Heart left ventricle (tissue), 16 donors: ENCODE measurements around the gene RAD51B. TPM values are rescaled to one million over a fixed set of nuclear protein-coding genes. Genes with fewer than 3 reads are reported as not detected.

Source experiments
- ATAC-seq, 4 donors: fragments of 200-7000 bp; cut with Tn5 transposase; one replicate each; pipeline ENCODE4 v1.9.1; 2020 to 2022; ENCODE audit warnings: moderate library complexity in 4 of 4, mild to moderate bottlenecking in 3 of 4, moderate number of reproducible peaks in 1 of 4
- DNase-seq, 5 donors: peaks; one replicate each; pipeline ENCODE4 v3.0.0-alpha.2; 2020
- H3K27ac ChIP-seq, 12 donors: fragments of 200-600 bp; sonication (generic) in 4 of 12; one replicate each; pipeline versions ENCODE4 v1.5.0 to v1.8.0; 2016 to 2022; ENCODE audit warnings: mild to moderate bottlenecking in 2 of 12
- H3K27me3 ChIP-seq, 9 donors: fragments of 200-600 bp; sonication (generic) in 2 of 9; one replicate each; pipeline versions ENCODE4 v1.5.1 to v1.8.0; 2016 to 2022; ENCODE audit warnings: mild to moderate bottlenecking in 3 of 9
- H3K36me3 ChIP-seq, 9 donors: fragments of 200-600 bp; sonication (generic) in 2 of 9; one replicate each; pipeline versions ENCODE4 v1.5.0 to v1.8.0; 2018 to 2022; ENCODE audit warnings: mild to moderate bottlenecking in 2 of 9
- H3K4me1 ChIP-seq, 12 donors: fragments of 200-600 bp; sonication (generic) in 4 of 12; one replicate each; pipeline versions ENCODE4 v1.5.0 to v1.8.0; 2016 to 2022; ENCODE audit warnings: mild to moderate bottlenecking in 3 of 12
- H3K4me3 ChIP-seq, 12 donors: fragments of 200-600 bp; sonication (generic) in 4 of 12; one replicate each; pipeline versions ENCODE4 v1.5.0 to v1.8.0; 2017 to 2022; ENCODE audit warnings: mild to moderate bottlenecking in 9 of 12, moderate library complexity in 4 of 12
- H3K9me3 ChIP-seq, 12 donors: fragments of 200-600 bp; sonication (generic) in 4 of 12; one replicate each; pipeline versions ENCODE4 v1.5.0 to v1.8.0; 2016 to 2022; ENCODE audit warnings: mild to moderate bottlenecking in 1 of 12
- POLR2A ChIP-seq, 2 donors: fragments of 450-650 bp; IDR thresholded peaks; one replicate each; pipeline ENCODE4 v1.6.1; 2017; ENCODE audit warnings: antibody characterized with exemption in 2 of 2, mild to moderate bottlenecking in 2 of 2, moderate library complexity in 2 of 2
- WGBS, 4 donors: extraction: QIAGEN DNeasy Blood & Tissue Kit in 2 of 4; methylation state at CpG; one replicate each; pipeline versions ENCODE4 v1.1.5 to v1.1.7; 2013 to 2018; 5-methylcytosine and 5-hydroxymethylcytosine counted together
- intact Hi-C, 10 donors: fragments of 100-400 bp; cut with DNase I; formaldehyde crosslinking; loops; one replicate each; pipeline versions ENCODE4 v1.11.1 to v1.14.2; 2022
- polyA plus RNA-seq, 2 donors: library from polyadenylated mRNA; stranded (reverse); fragments of 200-250 nt; gene quantifications; one replicate each; pipeline ENCODE4 v1.2.3, GENCODE V29; 2013
- total RNA-seq, 9 donors: library from RNA; depleted of rRNA in 2 of 9; stranded (reverse); fragments of >200 nt in 2 of 9; fragmentation: NEBNext Ultra II Directional in 3 of 9; extraction: Animal tissue kit (Norgen Biotek cat#: 25700) in 3 of 9; gene quantifications; one replicate each; pipeline versions ENCODE4 v1.1.0 to v1.2.4, GENCODE V29; 2016 to 2023
- TF ChIP-seq, protein P1 (sequence below), 12 donors: fragments of 200-600 bp; sonication (generic) in 4 of 12; IDR thresholded peaks; one replicate each; pipeline versions ENCODE4 v1.5.0 to v1.8.0; 2018 to 2022; ENCODE audit warnings: antibody characterized with exemption in 12 of 12, mild to moderate bottlenecking in 5 of 12
- donor health status: ischemic (EF 13 %, LVEDD 7.1; RV severe dilation, severe dysfunction).
- donor health status: healthy with polysubstance abuse.
- donor health status: DM: no; HTN: yes; CAD: no.
- donor health status: DM: no; HTN: no; CAD: no.
- donor health status: ischemic (EF 25% LVEDD 6.9; RV normal size, moderate dysfunction).
- donor health status: ischemic (EF 25% LVEDD 5.7; RV mildly dilated, moderate dysfunction).
- donor health status: healthy.
- donor health status: DM: yes; HTN: yes; CAD: no.
- donor health status: ischemic (EF 35%, LVEDD 5.7; RV mildly dilated, moderate dysfunction).
- donor health status: nonischemic (EF 11% LVEDD 7.7; RV severe dilation, severe dysfunction).
- donor health status: DM: yes; HTN: yes; CAD: no.
- donor health status: PGD.
- donor health status: ischemic (EF 29% LVEDD 5.4; RV normal size, mild dysfunction).
- donor health status: nonischemic (EF 23%, LVEDD 6.1; RV moderate dilation, normal function).

The RAD51B gene
- total and polyA plus RNA-seq, 11 donors = 1.3 to 11.3 (median 3.2) TPM

GRCh38 chr14:68157971-68158371 is 338.4 kb downstream of the RAD51B start:
- Histone ChIP-seq H3K27ac (peak overlapping the region in 1 of 12 donors; percentile 80), H3K4me1 (peaks cover 0 to 4% (median 0%) of the 10 kb centered on the region in 12 donors), H3K27me3 (no peaks in the 10 kb centered on the region), H3K36me3 (no peaks in the 10 kb centered on the region), H3K9me3 (peaks cover 0 to 11% (median 0%) of the 10 kb centered on the region in 12 donors), H3K4me3 (no peak overlapping the region)
- no peak for TF ChIP-seq POLR2A (IDR thresholded peaks at IDR 0.05)
- TF ChIP-seq, protein P1, sequence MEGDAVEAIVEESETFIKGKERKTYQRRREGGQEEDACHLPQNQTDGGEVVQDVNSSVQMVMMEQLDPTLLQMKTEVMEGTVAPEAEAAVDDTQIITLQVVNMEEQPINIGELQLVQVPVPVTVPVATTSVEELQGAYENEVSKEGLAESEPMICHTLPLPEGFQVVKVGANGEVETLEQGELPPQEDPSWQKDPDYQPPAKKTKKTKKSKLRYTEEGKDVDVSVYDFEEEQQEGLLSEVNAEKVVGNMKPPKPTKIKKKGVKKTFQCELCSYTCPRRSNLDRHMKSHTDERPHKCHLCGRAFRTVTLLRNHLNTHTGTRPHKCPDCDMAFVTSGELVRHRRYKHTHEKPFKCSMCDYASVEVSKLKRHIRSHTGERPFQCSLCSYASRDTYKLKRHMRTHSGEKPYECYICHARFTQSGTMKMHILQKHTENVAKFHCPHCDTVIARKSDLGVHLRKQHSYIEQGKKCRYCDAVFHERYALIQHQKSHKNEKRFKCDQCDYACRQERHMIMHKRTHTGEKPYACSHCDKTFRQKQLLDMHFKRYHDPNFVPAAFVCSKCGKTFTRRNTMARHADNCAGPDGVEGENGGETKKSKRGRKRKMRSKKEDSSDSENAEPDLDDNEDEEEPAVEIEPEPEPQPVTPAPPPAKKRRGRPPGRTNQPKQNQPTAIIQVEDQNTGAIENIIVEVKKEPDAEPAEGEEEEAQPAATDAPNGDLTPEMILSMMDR (IDR thresholded peaks at IDR 0.05) = no peak
- 95 to 100% (median 96%) methylated on average over 1 of the region's 1 CpG for WGBS, 4 donors
- no peak for ATAC-seq
- no peak for DNase-seq
- intact Hi-C loops = loop anchor here in 1 of 10 donors (5.0 kb wide), 1 partner anchor 39 kb away; no protein-coding TSS in a partner anchor

DNA sequence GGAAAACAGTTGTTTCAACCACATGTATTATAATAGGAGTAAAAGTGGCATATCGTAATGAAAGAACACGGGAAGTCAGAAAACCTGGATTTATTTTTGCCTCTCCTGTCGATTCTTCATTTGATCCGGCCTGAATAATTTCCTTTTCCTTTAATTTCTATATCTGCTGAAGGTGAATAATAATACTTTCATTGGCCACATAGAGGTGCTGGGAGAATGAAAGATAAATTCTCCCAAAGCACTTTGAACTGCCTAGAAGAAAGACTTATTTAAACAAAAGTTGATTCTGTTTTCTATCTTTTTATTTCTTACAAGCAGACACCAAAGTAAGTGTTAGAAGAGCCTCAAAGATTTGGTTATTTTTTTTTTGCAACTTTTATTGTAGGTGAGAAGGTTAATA is 339.1 kb downstream of the RAD51B start:
- intact Hi-C loops = loop anchor here in 1 of 10 donors (5.0 kb wide), 1 partner anchor 39 kb away; no protein-coding TSS in a partner anchor
- Histone ChIP-seq H3K27ac (peak overlapping the region in 1 of 12 donors; percentile 80), H3K4me1 (peaks cover 0 to 4% (median 0%) of the 10 kb centered on the region in 12 donors), H3K27me3 (no peaks in the 10 kb centered on the region), H3K36me3 (no peaks in the 10 kb centered on the region), H3K9me3 (peaks cover 0 to 11% (median 0%) of the 10 kb centered on the region in 12 donors), H3K4me3 (no peak overlapping the region)
- DNase-seq (no peak), ATAC-seq (no peak)
- TF ChIP-seq POLR2A (IDR thresholded peaks at IDR 0.05) = no peak
- TF ChIP-seq, protein P1 (IDR thresholded peaks at IDR 0.05) = peak in 2 of 12 donors; percentile 10 to 19
- WGBS, 4 donors = 65 to 81% (median 71%) methylated on average over 4 of the region's 4 CpGs

- Histone ChIP-seq H3K27ac (peak overlapping the region in 1 of 12 donors; percentile 80), H3K27me3 (no peaks in the 10 kb centered on the region), H3K9me3 (no peaks in the 10 kb centered on the region), H3K36me3 (no peaks in the 10 kb centered on the region), H3K4me3 (no peak overlapping the region), H3K4me1 (peaks cover 0 to 11% (median 0%) of the 10 kb centered on the region in 12 donors)
- TF ChIP-seq POLR2A (IDR thresholded peaks at IDR 0.05) = no peak
- TF ChIP-seq, protein P1 (IDR thresholded peaks at IDR 0.05) = no peak
- WGBS, 4 donors = 97 to 98% (median 98%) methylated on average over 5 of the region's 5 CpGs
- DNase-seq (no peak), ATAC-seq (no peak)
- intact Hi-C loops = loop anchor here in 2 of 10 donors (5.0 to 10.0 kb wide), 2 partner anchors 37 to 65 kb away; no protein-coding TSS in a partner anchor
Observed at GRCh38 chr14:68159701-68160633, 340.4 kb downstream of the RAD51B start.
